ENCODE data around the gene LRRC8A. TPM values are rescaled to one million over a fixed set of nuclear protein-coding genes. Genes with fewer than 3 reads are reported as not detected.
"Not testable (repeated sequence)": the region's sequence is repeated elsewhere in the genome, so short reads cannot be mapped to it uniquely, and the experiment has no call there.

Gene LRRC8A
- total and polyA plus RNA-seq, 4 donors = 14.3 to 100 (median 52.6) TPM

GRCh38 chr9:128943832-128944620, 62.1 kb downstream of the LRRC8A start:
- H3K27ac ChIP-seq (ENCODE audit: low read depth in 1 of 2, low read length in 2 of 2) = no peak overlapping the region
- intact Hi-C loops (cut with DNase I) = no loop called here
- H3K4me1 ChIP-seq (ENCODE audit: control insufficient read depth in 1 of 2, insufficient read depth in 2 of 2, low read length in 2 of 2) = no peaks in the 10 kb centered on the region
- no peak for ATAC-seq (ENCODE audit: low FRiP score)
- peak in 1 of 2 donors; percentile 42 for DNase-seq
- no peaks in the 10 kb centered on the region for H3K9me3 ChIP-seq (ENCODE audit: control insufficient read depth, low read length)
- H3K36me3 ChIP-seq (ENCODE audit: control insufficient read depth in 1 of 2, insufficient read depth in 2 of 2, low read length in 1 of 2) = no peaks in the 10 kb centered on the region
- WGBS, 2 donors = 93 to 94% methylated on average over 7 of the region's 7 CpGs
- H3K4me3 ChIP-seq (ENCODE audit: low read length in 2 of 2) = no peak overlapping the region
- H3K27me3 ChIP-seq (ENCODE audit: control insufficient read depth in 1 of 2, insufficient read depth in 2 of 2, low read length in 1 of 2) = no peaks in the 10 kb centered on the region

GRCh38 chr9:128944966-128945365, 63.0 kb downstream of the LRRC8A start:
- not testable (repeated sequence) for H3K4me1 ChIP-seq (ENCODE audit: control insufficient read depth in 1 of 2, insufficient read depth in 2 of 2, low read length in 2 of 2); H3K36me3 ChIP-seq (ENCODE audit: control insufficient read depth in 1 of 2, insufficient read depth in 2 of 2, low read length in 1 of 2); H3K27ac ChIP-seq (ENCODE audit: low read depth in 1 of 2, low read length in 2 of 2); H3K27me3 ChIP-seq (ENCODE audit: control insufficient read depth in 1 of 2, insufficient read depth in 2 of 2, low read length in 1 of 2); H3K9me3 ChIP-seq (ENCODE audit: control insufficient read depth, low read length); H3K4me3 ChIP-seq (ENCODE audit: low read length in 2 of 2); ATAC-seq (ENCODE audit: low FRiP score)
- WGBS, 2 donors = 90% methylated on average over 7 of the region's 7 CpGs
- DNase-seq = peak in 1 of 2 donors; percentile 47
- intact Hi-C loops (cut with DNase I) = loop anchor here in 1 of 2 donors (5.0 kb wide), 2 partner anchors 62 to 92 kb away; partner anchors contain the start of gene MIGA2

GRCh38 chr9:128945798-128946501, 64.0 kb downstream of the LRRC8A start:
- Histone ChIP-seq H3K27me3 (ENCODE audit: control insufficient read depth in 1 of 2, insufficient read depth in 2 of 2, low read length in 1 of 2) (no peaks in the 10 kb centered on the region), H3K4me1 (ENCODE audit: control insufficient read depth in 1 of 2, insufficient read depth in 2 of 2, low read length in 2 of 2) (no peaks in the 10 kb centered on the region), H3K36me3 (ENCODE audit: control insufficient read depth in 1 of 2, insufficient read depth in 2 of 2, low read length in 1 of 2) (no peaks in the 10 kb centered on the region), H3K9me3 (ENCODE audit: control insufficient read depth, low read length) (no peaks in the 10 kb centered on the region), H3K27ac (ENCODE audit: low read depth in 1 of 2, low read length in 2 of 2) (no peak overlapping the region), H3K4me3 (ENCODE audit: low read length in 2 of 2) (no peak overlapping the region)
- no peak for ATAC-seq (ENCODE audit: low FRiP score)
- DNase-seq = peak in 1 of 2 donors; percentile 60
- 97% methylated on average over 19 of the region's 19 CpGs for WGBS, 2 donors
- intact Hi-C loops (cut with DNase I) = loop anchor here in 1 of 2 donors (5.0 kb wide), 2 partner anchors 61 to 91 kb away; partner anchors contain the start of gene MIGA2

GRCh38 chr9:128946571-128947276, 64.8 kb downstream of the LRRC8A start:
- intact Hi-C loops (cut with DNase I) = loop anchor here in 1 of 2 donors (5.0 kb wide), 2 partner anchors 61 to 91 kb away; partner anchors contain the start of gene MIGA2
- H3K9me3 ChIP-seq (ENCODE audit: control insufficient read depth, low read length) = no peaks in the 10 kb centered on the region
- no peaks in the 10 kb centered on the region for H3K4me1 ChIP-seq (ENCODE audit: control insufficient read depth in 1 of 2, insufficient read depth in 2 of 2, low read length in 2 of 2)
- WGBS, 2 donors = 15 to 16% methylated on average over 30 of the region's 30 CpGs
- no peaks in the 10 kb centered on the region for H3K27me3 ChIP-seq (ENCODE audit: control insufficient read depth in 1 of 2, insufficient read depth in 2 of 2, low read length in 1 of 2)
- peak; percentile 51 to 83 for DNase-seq
- no peaks in the 10 kb centered on the region for H3K36me3 ChIP-seq (ENCODE audit: control insufficient read depth in 1 of 2, insufficient read depth in 2 of 2, low read length in 1 of 2)
- H3K27ac ChIP-seq (ENCODE audit: low read depth in 1 of 2, low read length in 2 of 2) = peak overlapping the region in 1 of 2 donors; percentile 56
- H3K4me3 ChIP-seq (ENCODE audit: low read length in 2 of 2) = peak overlapping the region; percentile 20 to 24
- ATAC-seq (ENCODE audit: low FRiP score) = peak; percentile 31

- Histone ChIP-seq H3K4me3 (ENCODE audit: low read length in 2 of 2) (peak overlapping the region; percentile 20 to 24), H3K4me1 (ENCODE audit: control insufficient read depth in 1 of 2, insufficient read depth in 2 of 2, low read length in 2 of 2) (no peaks in the 10 kb centered on the region), H3K9me3 (ENCODE audit: control insufficient read depth, low read length) (no peaks in the 10 kb centered on the region), H3K36me3 (ENCODE audit: control insufficient read depth in 1 of 2, insufficient read depth in 2 of 2, low read length in 1 of 2) (no peaks in the 10 kb centered on the region), H3K27ac (ENCODE audit: low read depth in 1 of 2, low read length in 2 of 2) (peak overlapping the region in 1 of 2 donors; percentile 56), H3K27me3 (ENCODE audit: control insufficient read depth in 1 of 2, insufficient read depth in 2 of 2, low read length in 1 of 2) (no peaks in the 10 kb centered on the region)
- ATAC-seq (ENCODE audit: low FRiP score) (peak; percentile 54), DNase-seq (no peak)
- intact Hi-C loops (cut with DNase I) = loop anchor here in 1 of 2 donors (5.0 kb wide), 2 partner anchors 60 to 90 kb away; partner anchors contain the start of gene MIGA2
- WGBS, 2 donors = 0 to 1% methylated on average over 20 of the region's 20 CpGs
Observed at GRCh38 chr9:128947277-128947526, 65.3 kb downstream of the LRRC8A start.

- peak; percentile 97 to 100 for DNase-seq
- 0 to 1% methylated on average over 73 to 86 of the region's 86 CpGs for WGBS, 2 donors
- Histone ChIP-seq H3K27ac (ENCODE audit: low read depth in 1 of 2, low read length in 2 of 2) (peak within 1 kb of the TSS; percentile 6 to 69), H3K4me1 (ENCODE audit: control insufficient read depth in 1 of 2, insufficient read depth in 2 of 2, low read length in 2 of 2) (no peaks in the 10 kb centered on the region), H3K27me3 (ENCODE audit: control insufficient read depth in 1 of 2, insufficient read depth in 2 of 2, low read length in 1 of 2) (no peaks in the 10 kb centered on the region), H3K9me3 (ENCODE audit: control insufficient read depth, low read length) (no peaks in the 10 kb centered on the region), H3K36me3 (ENCODE audit: control insufficient read depth in 1 of 2, insufficient read depth in 2 of 2, low read length in 1 of 2) (no peaks in the 10 kb centered on the region), H3K4me3 (ENCODE audit: low read length in 2 of 2) (peak within 1 kb of the TSS; percentile 50 to 52)
- ATAC-seq (ENCODE audit: low FRiP score) = peak; percentile 97
- intact Hi-C loops (cut with DNase I) = loop anchor here in 1 of 2 donors (5.0 kb wide), 2 partner anchors 60 to 90 kb away; partner anchors contain the start of gene MIGA2
Observed at GRCh38 chr9:128947527-128948301, 65.8 kb downstream of the LRRC8A start, which contains the start of the genes DOLK and NUP188. TSS of gene DOLK (minus strand) at chr9:128947603. CDS start at chr9:128947303, 300 bp downstream. TSS of gene NUP188 (plus strand) at chr9:128947699. CDS start at chr9:128947720, 21 bp downstream.

- H3K4me1 ChIP-seq (ENCODE audit: control insufficient read depth in 1 of 2, insufficient read depth in 2 of 2, low read length in 2 of 2); H3K4me3 ChIP-seq (ENCODE audit: low read length in 2 of 2); H3K36me3 ChIP-seq (ENCODE audit: control insufficient read depth in 1 of 2, insufficient read depth in 2 of 2, low read length in 1 of 2); H3K27me3 ChIP-seq (ENCODE audit: control insufficient read depth in 1 of 2, insufficient read depth in 2 of 2, low read length in 1 of 2); H3K9me3 ChIP-seq (ENCODE audit: control insufficient read depth, low read length); ATAC-seq (ENCODE audit: low FRiP score); H3K27ac ChIP-seq (ENCODE audit: low read depth in 1 of 2, low read length in 2 of 2); DNase-seq; intact Hi-C loops (cut with DNase I): not testable (repeated sequence)
- WGBS, 2 donors = 95 to 96% methylated on average over 9 of the region's 9 CpGs
Observed at GRCh38 chr9:128961403-128961802, 79.5 kb downstream of the LRRC8A start.
